ENCODE data around the gene CX3CR1. TPM values are rescaled to one million over a fixed set of nuclear protein-coding genes. Genes with fewer than 3 reads are reported as not detected.

Gene CX3CR1
- polyA plus RNA-seq, 1 donor from 2014 or later, result not detected

DNA sequence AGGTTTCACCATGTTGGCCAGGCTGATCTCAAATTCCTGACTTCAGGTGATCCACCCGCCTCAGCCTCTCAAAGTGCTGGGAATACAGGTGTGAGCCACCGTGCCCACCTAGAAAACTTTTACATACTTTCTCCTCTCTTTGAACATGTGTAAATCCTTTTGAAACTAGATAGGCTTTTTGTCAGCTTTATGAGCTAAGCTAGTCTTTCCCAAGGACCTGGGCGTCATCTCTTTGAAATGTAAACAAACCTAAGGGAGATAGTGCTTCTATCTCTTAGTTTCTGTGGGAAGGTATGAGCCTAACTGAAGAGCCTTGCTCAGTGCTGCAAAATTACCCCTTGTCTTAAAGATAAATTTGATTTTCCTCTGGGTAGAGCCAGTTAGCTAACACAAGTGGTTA is 4.8 kb downstream of the CX3CR1 start:
- no peak for TF ChIP-seq POLR2AphosphoS5 (IDR thresholded peaks at IDR 0.05)
- no peak for TF ChIP-seq EZH2 (IDR thresholded peaks at IDR 0.05; ENCODE audit: borderline replicate concordance, insufficient read depth, low read length, poor library complexity, severe bottlenecking)
- no peak for TF ChIP-seq CTCF (IDR thresholded peaks at IDR 0.05; ENCODE audit: poor library complexity, severe bottlenecking)
- no peak for TF ChIP-seq EP300 (conservative IDR thresholded peaks at IDR 0.05; ENCODE audit: poor library complexity, severe bottlenecking)
- no peak for TF ChIP-seq TAF1 (IDR thresholded peaks at IDR 0.05; ENCODE audit: low read depth)
- no peak for TF ChIP-seq MXI1 (conservative IDR thresholded peaks at IDR 0.05; ENCODE audit: poor library complexity, severe bottlenecking)
- TF ChIP-seq RAD21 (conservative IDR thresholded peaks at IDR 0.05), result no peak
- no peak for TF ChIP-seq REST (IDR thresholded peaks at IDR 0.05; ENCODE audit: borderline replicate concordance)
- no peak for TF ChIP-seq SMC3 (conservative IDR thresholded peaks at IDR 0.05; ENCODE audit: poor library complexity)
- no peak overlapping the region for H3K9ac ChIP-seq (ENCODE audit: low read length)
- no peaks in the 10 kb centered on the region for H3K79me2 ChIP-seq (replicated peaks; ENCODE audit: insufficient read depth, low read length)
- H3K4me2 ChIP-seq (ENCODE audit: low read length), result no peak overlapping the region
- no peaks in the 10 kb centered on the region for H3K36me3 ChIP-seq (ENCODE audit: insufficient read depth, low read length)
- H4K20me1 ChIP-seq (ENCODE audit: insufficient read depth), result no peaks in the 10 kb centered on the region
- no peaks in the 10 kb centered on the region for H3F3A ChIP-seq (ENCODE audit: insufficient read depth, low read length, poor library complexity, severe bottlenecking)
- no peak overlapping the region for H3K4me3 ChIP-seq (ENCODE audit: low read length)
- no peaks in the 10 kb centered on the region for H3K27me3 ChIP-seq (ENCODE audit: insufficient read depth, low read depth, low read length)
- H3K9me3 ChIP-seq (ENCODE audit: low read length), result no peaks in the 10 kb centered on the region
- H2AFZ ChIP-seq (ENCODE audit: low read depth, low read length), result no peak overlapping the region
- no peak overlapping the region for H3K27ac ChIP-seq (ENCODE audit: low read length)
- no peaks in the 10 kb centered on the region for H3K9me2 ChIP-seq (ENCODE audit: insufficient read depth, low read length)

- H3F3A ChIP-seq (ENCODE audit: insufficient read depth, low read length, poor library complexity, severe bottlenecking), result no peaks in the 10 kb centered on the region
- H3K36me3 ChIP-seq (ENCODE audit: insufficient read depth, low read length), result no peaks in the 10 kb centered on the region
- no peak overlapping the region for H2AFZ ChIP-seq (ENCODE audit: low read depth, low read length)
- no peaks in the 10 kb centered on the region for H3K9me2 ChIP-seq (ENCODE audit: insufficient read depth, low read length)
- H3K4me2 ChIP-seq (ENCODE audit: low read length), result no peak overlapping the region
- H4K20me1 ChIP-seq (ENCODE audit: insufficient read depth), result no peaks in the 10 kb centered on the region
- H3K27me3 ChIP-seq (ENCODE audit: insufficient read depth, low read depth, low read length), result no peaks in the 10 kb centered on the region
- no peaks in the 10 kb centered on the region for H3K9me3 ChIP-seq (ENCODE audit: low read length)
- H3K79me2 ChIP-seq (replicated peaks; ENCODE audit: insufficient read depth, low read length), result no peaks in the 10 kb centered on the region
- H3K27ac ChIP-seq (ENCODE audit: low read length), result no peak overlapping the region
- TF ChIP-seq EZH2 (IDR thresholded peaks at IDR 0.05; ENCODE audit: borderline replicate concordance, insufficient read depth, low read length, poor library complexity, severe bottlenecking) (no peak), TAF1 (IDR thresholded peaks at IDR 0.05; ENCODE audit: low read depth) (no peak), EP300 (conservative IDR thresholded peaks at IDR 0.05; ENCODE audit: poor library complexity, severe bottlenecking) (no peak), REST (IDR thresholded peaks at IDR 0.05; ENCODE audit: borderline replicate concordance) (no peak), POLR2AphosphoS5 (IDR thresholded peaks at IDR 0.05) (no peak), CTCF (IDR thresholded peaks at IDR 0.05; ENCODE audit: poor library complexity, severe bottlenecking) (no peak), SMC3 (conservative IDR thresholded peaks at IDR 0.05; ENCODE audit: poor library complexity) (no peak), RAD21 (conservative IDR thresholded peaks at IDR 0.05) (no peak), MXI1 (conservative IDR thresholded peaks at IDR 0.05; ENCODE audit: poor library complexity, severe bottlenecking) (no peak)
- no peak overlapping the region for H3K9ac ChIP-seq (ENCODE audit: low read length)
- no peak overlapping the region for H3K4me3 ChIP-seq (ENCODE audit: low read length)
These were observed 6.7 kb downstream of the CX3CR1 start for GRCh38 chr3:39273119-39273518.

Measured in neural cell (in vitro differentiated cells).